HG03196 (cell line): ENCODE measurements around the gene CHST15.

ENCODE experiments used
- ATAC-seq: cut with Tn5 transposase; IDR thresholded peaks from one replicate; pipeline ENCODE4 v1.9.1; 2021; ENCODE audit not compliant: unreplicated experiment

CHST15 gene

GRCh38 chr10:124032971-124033886 is 60.2 kb downstream of the CHST15 start:
- no peak for ATAC-seq

GRCh38 chr10:124032087-124032935 is 61.1 kb downstream of the CHST15 start:
- ATAC-seq = no peak

GRCh38 chr10:124030492-124031110 is 62.8 kb downstream of the CHST15 start:
- no peak for ATAC-seq

GRCh38 chr10:124030061-124030460 is 63.3 kb downstream of the CHST15 start:
- ATAC-seq = no peak

- ATAC-seq = no peak
Measured at GRCh38 chr10:124029559-124029958, 63.8 kb downstream of the CHST15 start.

GRCh38 chr10:124028700-124029480 is 64.5 kb downstream of the CHST15 start:
- ATAC-seq = no peak

- ATAC-seq = no peak
Measured at GRCh38 chr10:124027651-124028050, 65.7 kb downstream of the CHST15 start.

- ATAC-seq = no peak
Measured at GRCh38 chr10:124027031-124027611, 66.3 kb downstream of the CHST15 start.

GRCh38 chr10:124026589-124026939 is 66.8 kb downstream of the CHST15 start:
- ATAC-seq = no peak

GRCh38 chr10:124025660-124026588 is 67.5 kb downstream of the CHST15 start:
- ATAC-seq = no peak

- ATAC-seq = no peak
Measured at GRCh38 chr10:124025152-124025551, 68.2 kb downstream of the CHST15 start.

GRCh38 chr10:124022066-124022465 is 71.3 kb downstream of the CHST15 start:
- no peak for ATAC-seq

GRCh38 chr10:124020981-124021815 is 72.2 kb downstream of the CHST15 start:
- no peak for ATAC-seq

- ATAC-seq = no peak
Measured at GRCh38 chr10:124019886-124020797, 73.3 kb downstream of the CHST15 start.

GRCh38 chr10:124018886-124019525 is 74.4 kb downstream of the CHST15 start:
- no peak for ATAC-seq

- no peak for ATAC-seq
Measured at GRCh38 chr10:124017729-124018128, 75.7 kb downstream of the CHST15 start.
